SK-N-SH treated with all-trans-retinoic acid at 6 μM for 48 hours (cell line): ENCODE results near the gene DCAF6.

Experiments
- BACH2 ChIP-seq: fragments of 250-450 bp; sonication (Bioruptor Pico); IDR thresholded peaks from 2 replicates; pipeline ENCODE4 v1.9.0; 2021; ENCODE audit warnings: mild to moderate bottlenecking, borderline replicate concordance
- ESRRG ChIP-seq: fragments of 250-450 bp; sonication (Bioruptor Pico); IDR thresholded peaks from 2 replicates; pipeline ENCODE4 v1.6.1; 2021; ENCODE audit warnings: mild to moderate bottlenecking
- ISL1 ChIP-seq: fragments of 250-450 bp; sonication (Bioruptor Pico); IDR thresholded peaks from 2 replicates; pipeline ENCODE4 v2.1.2; 2022; ENCODE audit warnings: mild to moderate bottlenecking, moderate library complexity
- OSR1 ChIP-seq: fragments of 250-450 bp; sonication (Bioruptor Pico); IDR thresholded peaks from 2 replicates; pipeline ENCODE4 v1.8.0; 2022; ENCODE audit warnings: moderate library complexity, mild to moderate bottlenecking, inconsistent platforms
- RARB ChIP-seq: fragments of 250-450 bp; sonication (Bioruptor Pico); IDR thresholded peaks from 2 replicates; pipeline ENCODE4 v1.8.0; 2021; ENCODE audit warnings: mild to moderate bottlenecking, moderate library complexity
- ZFP30 ChIP-seq: fragments of 450-650 bp; formaldehyde crosslinking; IDR thresholded peaks from 2 replicates; pipeline ENCODE4 v1.5.0; 2022; ENCODE audit warnings: mild to moderate bottlenecking, moderate library complexity
- ZNF565 ChIP-seq: fragments of 450-650 bp; formaldehyde crosslinking; conservative IDR thresholded peaks from 2 replicates; pipeline ENCODE4 v1.5.0; 2020; ENCODE audit warnings: low read depth, mild to moderate bottlenecking, moderate library complexity
- ZNF70 ChIP-seq: fragments of 450-650 bp; formaldehyde crosslinking; IDR thresholded peaks from 2 replicates; pipeline ENCODE4 v1.5.0; 2020; ENCODE audit warnings: mild to moderate bottlenecking, moderate library complexity
- TF ChIP-seq, protein P1 (sequence below): fragments of 250-450 bp; sonication (Bioruptor Pico); IDR thresholded peaks from 2 replicates; pipeline ENCODE4 v1.8.0; 2021; ENCODE audit warnings: low read depth, mild to moderate bottlenecking, moderate library complexity, borderline replicate concordance
- TF ChIP-seq, protein P2 (sequence below): fragments of 250-450 bp; sonication (Bioruptor Pico); IDR thresholded peaks from 2 replicates; pipeline ENCODE4 v1.8.0; 2020; ENCODE audit warnings: mild to moderate bottlenecking, moderate library complexity, borderline replicate concordance
- TF ChIP-seq, protein P3 (sequence below): fragments of 250-450 bp; sonication (Bioruptor Pico); IDR thresholded peaks from 2 replicates; pipeline ENCODE4 v1.5.0; 2020; ENCODE audit warnings: mild to moderate bottlenecking, moderate library complexity

DNA sequence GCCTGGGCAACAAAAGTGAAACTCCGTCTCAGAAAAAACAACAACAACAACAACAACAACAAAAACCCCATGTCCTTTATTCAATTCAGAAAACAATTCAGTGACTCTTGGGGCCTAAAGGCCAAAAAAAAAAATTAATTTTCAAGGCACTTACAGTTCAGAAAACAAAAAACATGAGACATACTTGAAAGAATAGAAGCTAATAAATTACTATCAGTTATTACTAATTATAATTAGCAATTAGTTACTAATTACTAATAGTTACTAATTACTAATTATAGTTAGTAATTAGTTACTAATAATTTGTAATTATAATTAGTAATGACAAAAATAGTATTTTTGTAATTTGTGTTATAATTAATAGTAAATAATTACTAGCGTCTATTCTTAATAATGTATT is 57.2 kb downstream of the DCAF6 start:
- no peak for TF ChIP-seq OSR1 (CRISPR knock-in tag)
- no peak for TF ChIP-seq ISL1
- TF ChIP-seq, protein P1, sequence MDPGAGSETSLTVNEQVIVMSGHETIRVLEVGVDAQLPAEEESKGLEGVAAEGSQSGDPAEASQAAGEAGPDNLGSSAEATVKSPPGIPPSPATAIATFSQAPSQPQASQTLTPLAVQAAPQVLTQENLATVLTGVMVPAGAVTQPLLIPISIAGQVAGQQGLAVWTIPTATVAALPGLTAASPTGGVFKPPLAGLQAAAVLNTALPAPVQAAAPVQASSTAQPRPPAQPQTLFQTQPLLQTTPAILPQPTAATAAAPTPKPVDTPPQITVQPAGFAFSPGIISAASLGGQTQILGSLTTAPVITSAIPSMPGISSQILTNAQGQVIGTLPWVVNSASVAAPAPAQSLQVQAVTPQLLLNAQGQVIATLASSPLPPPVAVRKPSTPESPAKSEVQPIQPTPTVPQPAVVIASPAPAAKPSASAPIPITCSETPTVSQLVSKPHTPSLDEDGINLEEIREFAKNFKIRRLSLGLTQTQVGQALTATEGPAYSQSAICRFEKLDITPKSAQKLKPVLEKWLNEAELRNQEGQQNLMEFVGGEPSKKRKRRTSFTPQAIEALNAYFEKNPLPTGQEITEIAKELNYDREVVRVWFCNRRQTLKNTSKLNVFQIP: no peak
- TF ChIP-seq BACH2 (CRISPR knock-in tag): no peak
- TF ChIP-seq, protein P2, sequence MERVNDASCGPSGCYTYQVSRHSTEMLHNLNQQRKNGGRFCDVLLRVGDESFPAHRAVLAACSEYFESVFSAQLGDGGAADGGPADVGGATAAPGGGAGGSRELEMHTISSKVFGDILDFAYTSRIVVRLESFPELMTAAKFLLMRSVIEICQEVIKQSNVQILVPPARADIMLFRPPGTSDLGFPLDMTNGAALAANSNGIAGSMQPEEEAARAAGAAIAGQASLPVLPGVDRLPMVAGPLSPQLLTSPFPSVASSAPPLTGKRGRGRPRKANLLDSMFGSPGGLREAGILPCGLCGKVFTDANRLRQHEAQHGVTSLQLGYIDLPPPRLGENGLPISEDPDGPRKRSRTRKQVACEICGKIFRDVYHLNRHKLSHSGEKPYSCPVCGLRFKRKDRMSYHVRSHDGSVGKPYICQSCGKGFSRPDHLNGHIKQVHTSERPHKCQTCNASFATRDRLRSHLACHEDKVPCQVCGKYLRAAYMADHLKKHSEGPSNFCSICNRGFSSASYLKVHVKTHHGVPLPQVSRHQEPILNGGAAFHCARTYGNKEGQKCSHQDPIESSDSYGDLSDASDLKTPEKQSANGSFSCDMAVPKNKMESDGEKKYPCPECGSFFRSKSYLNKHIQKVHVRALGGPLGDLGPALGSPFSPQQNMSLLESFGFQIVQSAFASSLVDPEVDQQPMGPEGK: no peak
- TF ChIP-seq ZNF70: no peak
- no peak for TF ChIP-seq RARB
- no peak for TF ChIP-seq ZFP30
- no peak for TF ChIP-seq ESRRG (CRISPR knock-in tag)
- no peak for TF ChIP-seq ZNF565 (CRISPR knock-in tag)
- TF ChIP-seq, protein P3, sequence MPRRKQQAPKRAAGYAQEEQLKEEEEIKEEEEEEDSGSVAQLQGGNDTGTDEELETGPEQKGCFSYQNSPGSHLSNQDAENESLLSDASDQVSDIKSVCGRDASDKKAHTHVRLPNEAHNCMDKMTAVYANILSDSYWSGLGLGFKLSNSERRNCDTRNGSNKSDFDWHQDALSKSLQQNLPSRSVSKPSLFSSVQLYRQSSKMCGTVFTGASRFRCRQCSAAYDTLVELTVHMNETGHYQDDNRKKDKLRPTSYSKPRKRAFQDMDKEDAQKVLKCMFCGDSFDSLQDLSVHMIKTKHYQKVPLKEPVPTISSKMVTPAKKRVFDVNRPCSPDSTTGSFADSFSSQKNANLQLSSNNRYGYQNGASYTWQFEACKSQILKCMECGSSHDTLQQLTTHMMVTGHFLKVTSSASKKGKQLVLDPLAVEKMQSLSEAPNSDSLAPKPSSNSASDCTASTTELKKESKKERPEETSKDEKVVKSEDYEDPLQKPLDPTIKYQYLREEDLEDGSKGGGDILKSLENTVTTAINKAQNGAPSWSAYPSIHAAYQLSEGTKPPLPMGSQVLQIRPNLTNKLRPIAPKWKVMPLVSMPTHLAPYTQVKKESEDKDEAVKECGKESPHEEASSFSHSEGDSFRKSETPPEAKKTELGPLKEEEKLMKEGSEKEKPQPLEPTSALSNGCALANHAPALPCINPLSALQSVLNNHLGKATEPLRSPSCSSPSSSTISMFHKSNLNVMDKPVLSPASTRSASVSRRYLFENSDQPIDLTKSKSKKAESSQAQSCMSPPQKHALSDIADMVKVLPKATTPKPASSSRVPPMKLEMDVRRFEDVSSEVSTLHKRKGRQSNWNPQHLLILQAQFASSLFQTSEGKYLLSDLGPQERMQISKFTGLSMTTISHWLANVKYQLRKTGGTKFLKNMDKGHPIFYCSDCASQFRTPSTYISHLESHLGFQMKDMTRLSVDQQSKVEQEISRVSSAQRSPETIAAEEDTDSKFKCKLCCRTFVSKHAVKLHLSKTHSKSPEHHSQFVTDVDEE (CRISPR knock-in tag): no peak
